Measurements from ENCODE around the gene WDFY1. TPM values are rescaled to one million over a fixed set of nuclear protein-coding genes. Genes with fewer than 3 reads are reported as not detected.

Gene WDFY1
- total and polyA plus RNA-seq, 2 experiments from 2014 or later, result 54.5 to 127 TPM

GRCh38 chr2:223976635-223977226, 31.6 kb upstream of the WDFY1 start:
- Histone ChIP-seq H3K79me2 (replicated peaks; ENCODE audit: insufficient read depth) (no peaks in the 10 kb centered on the region), H4K20me1 (replicated peaks; ENCODE audit: insufficient read depth) (no peaks in the 10 kb centered on the region), H3K27ac (ENCODE audit: low read depth) (no peak overlapping the region), H3K9me2 (ENCODE audit: insufficient read depth) (no peaks in the 10 kb centered on the region), H3K27me3 (ENCODE audit: insufficient read depth) (no peaks in the 10 kb centered on the region), H2AFZ (no peak overlapping the region), H3F3A (replicated peaks; ENCODE audit: low read depth) (no peaks in the 10 kb centered on the region), H3K4me2 (no peak overlapping the region), H3K36me3 (ENCODE audit: insufficient read depth) (peaks cover 3% of the 10 kb centered on the region; the same call in 1 of the 2 replicates), H3K4me3 (no peak overlapping the region), H3K4me1 (ENCODE audit: insufficient read depth) (no peaks in the 10 kb centered on the region)
- H3K9me3 Mint-ChIP-seq, result no peaks in the 10 kb centered on the region
- H3K36me3 Mint-ChIP-seq (ENCODE audit: low read depth), result no peaks in the 10 kb centered on the region
- ATAC-seq (no peak), DNase-seq (ENCODE audit: low spot score) (no peak)
- no peaks in the 10 kb centered on the region for H3K27me3 Mint-ChIP-seq (ENCODE audit: insufficient read depth, low read depth, poor library complexity)
- peaks cover 3% of the 10 kb centered on the region; the same call in 2 of the 3 replicates for H3K4me1 Mint-ChIP-seq
- no peak overlapping the region for H3K4me3 Mint-ChIP-seq
- H3K27ac Mint-ChIP-seq, result no peak overlapping the region
- no peak for TF ChIP-seq ZNF331 (CRISPR knock-in tag; IDR thresholded peaks at IDR 0.05; ENCODE audit: low read depth)
- no peak for TF ChIP-seq ZNF114 (CRISPR knock-in tag; IDR thresholded peaks at IDR 0.05)
- TF ChIP-seq CTCF (conservative IDR thresholded peaks at IDR 0.05; ENCODE audit: low read depth in 2 of 2), result no peak
- no peak for TF ChIP-seq ETS1 (IDR thresholded peaks at IDR 0.05)
- TF ChIP-seq ZNF462 (CRISPR knock-in tag; IDR thresholded peaks at IDR 0.05), result no peak
- no peak for TF ChIP-seq EZH2phosphoT487 (IDR thresholded peaks at IDR 0.05; ENCODE audit: unreplicated experiment)
- TF ChIP-seq REST (IDR thresholded peaks at IDR 0.05; ENCODE audit: unreplicated experiment), result no peak
- no peak for TF ChIP-seq EZH2 (IDR thresholded peaks at IDR 0.05; ENCODE audit: low read depth, unreplicated experiment)
- no peak for TF ChIP-seq JUNB (IDR thresholded peaks at IDR 0.05; ENCODE audit: unreplicated experiment)
- TF ChIP-seq POLR2AphosphoS5 (IDR thresholded peaks at IDR 0.05; ENCODE audit: low read depth), result no peak
- TF ChIP-seq STAT1 (IDR thresholded peaks at IDR 0.05; ENCODE audit: unreplicated experiment), result no peak
- TF ChIP-seq NANOG (IDR thresholded peaks at IDR 0.05; ENCODE audit: borderline replicate concordance), result no peak
- no peak for TF ChIP-seq CREB1 (CRISPR knock-in tag; IDR thresholded peaks at IDR 0.05; ENCODE audit: low read depth)

All from GM23338 (cell line).